Inferior parietal cortex (tissue), 1 donor: ENCODE data around the gene LAMB2.
A peak's percentile ranks its signal among the peaks of the same experiment; 100 is the strongest.

Source experiments
- DNase-seq: peaks from one replicate; pipeline ENCODE4 v3.0.0-alpha.2; 2016; ENCODE audit errors: extremely low spot score

Gene LAMB2

DNA sequence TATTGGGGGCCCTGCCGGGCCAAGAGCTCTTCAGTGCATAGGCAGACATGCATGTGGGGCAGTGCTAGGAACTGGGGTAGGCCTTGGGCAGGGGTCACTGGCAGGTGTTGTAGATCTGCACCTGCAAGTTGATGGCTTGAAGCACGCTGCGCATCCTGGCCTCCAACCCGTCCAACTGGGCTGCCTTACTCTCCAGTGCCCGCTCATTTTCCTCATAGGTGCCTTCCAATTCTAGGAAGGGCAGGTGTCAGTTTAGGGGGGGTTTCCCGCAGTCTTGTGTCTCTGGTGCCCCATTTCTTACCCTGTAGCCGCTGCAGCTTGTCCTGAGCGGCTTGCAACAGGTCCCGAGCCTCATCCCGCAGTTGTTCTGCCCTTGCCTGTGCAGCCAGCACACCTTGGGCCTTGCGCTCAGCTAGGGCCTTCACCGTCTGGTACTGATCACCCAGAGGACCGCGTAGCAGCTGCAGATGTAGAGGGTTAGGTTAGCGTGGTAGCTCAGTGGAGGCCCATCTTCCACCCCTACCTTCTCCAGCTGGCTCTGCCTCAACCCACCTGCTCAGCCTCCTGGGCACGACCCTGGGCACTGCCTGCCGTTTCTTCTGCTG lies 11.6 kb downstream of the LAMB2 start:
- no peak for DNase-seq

GRCh38 chr3:49120438-49121131 lies 12.3 kb downstream of the LAMB2 start, which contains the start of gene USP19:
Gene USP19 (minus strand): TSS chr3:49120823. CDS start chr3:49119145, 1,678 bp downstream.
- DNase-seq: peak; percentile 95

- no peak for DNase-seq
These were observed 12.8 kb downstream of the LAMB2 start for GRCh38 chr3:49120096-49120437.

DNA sequence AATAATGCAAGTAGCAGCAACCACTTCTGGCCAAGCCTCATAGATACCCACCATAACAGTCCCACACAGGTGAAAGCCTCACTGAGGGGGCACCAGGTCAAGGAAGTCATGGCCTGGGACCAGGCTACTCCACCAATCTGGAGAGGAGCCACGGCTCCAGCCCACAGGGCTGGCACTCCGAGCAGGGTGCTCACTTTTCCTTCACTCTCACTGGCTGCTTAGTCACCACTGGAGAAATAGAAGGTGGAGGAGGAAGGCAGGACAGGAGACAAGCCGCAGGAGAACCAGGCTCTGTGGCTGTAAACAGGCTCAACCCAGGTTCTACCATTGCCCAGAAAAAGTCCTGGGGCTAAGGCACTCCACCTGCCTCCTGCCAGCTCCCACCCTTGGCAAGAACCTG lies 13.4 kb downstream of the LAMB2 start:
- DNase-seq: no peak

DNA sequence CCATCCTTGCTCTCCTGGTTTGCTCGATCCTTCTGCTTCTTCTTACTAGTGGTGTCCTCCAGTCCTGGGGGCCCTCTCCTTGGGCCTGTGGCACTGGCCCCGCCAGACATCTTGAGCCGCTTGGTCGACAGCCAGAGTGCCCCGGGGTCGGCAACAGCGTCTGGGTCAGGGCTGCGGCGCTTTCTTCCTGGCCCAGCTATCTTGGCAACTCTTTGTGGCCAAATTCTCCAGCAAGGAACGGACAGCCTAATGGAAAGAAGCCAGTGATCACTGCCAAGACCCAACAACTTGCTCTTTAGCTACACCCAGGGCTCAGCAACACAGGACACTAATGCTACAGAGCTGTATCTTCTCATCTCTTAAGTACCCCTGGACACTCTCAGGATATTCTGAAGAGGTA lies 13.8 kb downstream of the LAMB2 start:
- DNase-seq: no peak

DNA sequence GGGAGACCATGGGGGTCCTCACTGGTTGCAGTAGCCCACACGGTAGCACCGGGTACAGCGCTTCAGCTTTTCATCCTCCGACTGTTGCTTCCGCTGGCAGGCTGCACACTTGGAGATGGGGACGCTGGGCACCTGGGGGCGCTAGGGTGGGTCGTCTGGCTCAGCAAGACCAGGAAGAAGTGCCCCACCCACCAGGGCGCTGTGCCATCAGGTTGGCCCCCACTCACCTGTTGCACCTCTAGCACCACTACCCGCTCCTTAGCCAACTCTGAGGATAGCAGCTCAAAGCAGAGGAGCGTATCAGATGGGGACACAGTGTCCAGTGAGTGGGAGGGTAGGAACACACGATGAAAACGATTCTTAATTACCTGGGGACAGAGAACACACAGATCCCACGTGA lies 20.6 kb downstream of the LAMB2 start:
- no peak for DNase-seq

DNA sequence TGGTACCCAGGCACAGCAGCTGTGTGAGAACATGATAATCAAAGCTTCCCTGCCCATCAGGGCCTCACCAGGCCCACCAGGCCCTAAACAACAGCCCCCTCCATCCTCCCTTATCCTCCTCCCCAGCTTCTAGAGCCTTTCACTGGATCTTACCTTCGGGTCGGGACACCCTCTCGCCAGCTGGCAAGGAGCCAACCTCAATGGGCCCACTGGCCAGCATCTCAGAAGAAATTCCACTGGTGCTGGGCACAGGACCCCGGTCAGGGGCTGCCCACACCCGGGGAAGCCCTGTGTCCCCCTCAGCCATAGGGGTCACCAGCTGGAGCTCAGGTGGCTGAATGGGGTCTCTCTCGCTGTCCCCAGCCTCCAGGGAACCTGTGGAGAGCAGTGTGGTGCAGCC lies 21.5 kb downstream of the LAMB2 start:
- no peak for DNase-seq

- DNase-seq: no peak
These were observed 22.1 kb downstream of the LAMB2 start for GRCh38 chr3:49110780-49111179.

GRCh38 chr3:49108346-49108745 lies 24.5 kb downstream of the LAMB2 start:
- DNase-seq: no peak

- peak; percentile 87 for DNase-seq
These were observed 28.2 kb downstream of the LAMB2 start, which contains the start of gene QARS1 for GRCh38 chr3:49104427-49105291. Gene QARS1 (minus strand): TSS chr3:49104757. CDS start chr3:49104733, 24 bp downstream.

- no peak for DNase-seq
These were observed 28.8 kb downstream of the LAMB2 start for GRCh38 chr3:49104052-49104426.

DNA sequence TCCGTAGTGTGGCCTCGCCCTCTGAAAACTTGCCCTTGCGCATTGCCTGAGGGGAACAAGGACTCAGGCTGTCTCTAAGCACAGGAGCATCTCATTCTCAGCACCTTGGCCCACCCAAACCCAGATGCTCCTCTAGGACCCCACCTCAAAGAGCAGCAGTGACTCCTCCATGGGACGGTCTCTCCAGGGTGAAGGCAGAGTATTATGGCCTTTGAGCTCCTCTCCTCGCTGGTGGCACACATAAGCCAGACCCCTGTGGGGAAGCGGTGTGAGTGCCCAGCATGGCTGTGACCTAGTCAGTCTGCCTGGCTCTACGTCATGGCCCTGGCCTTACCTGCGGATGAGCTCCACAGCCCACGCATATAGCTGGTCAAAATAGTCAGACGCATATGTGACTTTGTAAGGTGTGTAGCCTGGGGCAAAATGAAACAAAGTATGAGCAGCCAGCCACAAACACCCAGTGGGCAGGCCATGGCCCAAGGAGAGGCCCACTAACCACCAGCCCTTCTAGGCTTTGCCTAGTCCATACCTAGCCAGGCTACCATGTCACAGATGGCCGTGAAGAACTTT lies 32.7 kb downstream of the LAMB2 start:
- DNase-seq: no peak

GRCh38 chr3:49098910-49099630 lies 33.8 kb downstream of the LAMB2 start:
- no peak for DNase-seq

DNA sequence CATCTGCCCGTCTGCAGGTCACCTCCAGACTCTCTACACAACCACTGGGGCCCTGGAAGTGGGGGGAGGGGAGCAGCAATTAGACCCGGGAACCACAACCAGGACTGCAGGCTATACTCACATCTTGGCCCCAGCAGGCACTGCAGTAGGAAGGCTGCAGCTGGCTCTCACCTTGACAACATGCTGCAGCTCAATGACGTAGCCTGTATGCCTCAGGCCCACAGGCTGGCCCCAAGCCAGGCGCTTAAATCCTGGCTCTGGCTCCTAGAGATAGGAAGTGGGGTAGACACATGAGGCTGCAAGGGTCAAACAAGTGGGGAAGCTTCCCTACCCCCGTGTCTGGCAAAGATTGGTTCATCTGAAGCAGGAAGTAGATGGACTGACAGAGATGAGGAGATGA lies 34.4 kb downstream of the LAMB2 start:
- peak; percentile 26 for DNase-seq

- DNase-seq: peak; percentile 98
These were observed 38.7 kb downstream of the LAMB2 start, which contains the start of gene QRICH1 for GRCh38 chr3:49093853-49094767. Gene QRICH1 (minus strand): TSS chr3:49094071. CDS start chr3:49077017, 17,054 bp downstream.

GRCh38 chr3:49092938-49093852 lies 39.7 kb downstream of the LAMB2 start:
- peak; percentile 74 for DNase-seq

DNA sequence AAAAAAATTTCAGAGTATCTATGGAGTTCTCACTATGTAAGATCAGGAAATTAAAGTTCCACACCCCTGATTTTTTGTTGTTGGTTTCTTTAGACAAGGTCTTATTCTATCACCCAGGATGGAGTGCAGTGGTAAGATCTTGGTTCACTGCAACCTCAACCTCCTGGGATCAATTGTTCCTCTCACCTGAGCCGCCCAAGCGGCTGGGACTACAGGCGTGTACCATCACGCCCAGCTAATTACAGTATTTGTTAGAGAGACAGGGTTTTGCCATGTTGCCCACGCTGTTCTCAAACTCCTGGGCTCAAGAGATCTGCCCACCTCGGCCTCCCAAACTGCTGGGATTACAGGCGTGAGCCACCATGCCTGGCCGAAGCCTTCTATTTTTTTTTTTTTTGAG lies 51.4 kb downstream of the LAMB2 start:
- DNase-seq: no peak

DNA sequence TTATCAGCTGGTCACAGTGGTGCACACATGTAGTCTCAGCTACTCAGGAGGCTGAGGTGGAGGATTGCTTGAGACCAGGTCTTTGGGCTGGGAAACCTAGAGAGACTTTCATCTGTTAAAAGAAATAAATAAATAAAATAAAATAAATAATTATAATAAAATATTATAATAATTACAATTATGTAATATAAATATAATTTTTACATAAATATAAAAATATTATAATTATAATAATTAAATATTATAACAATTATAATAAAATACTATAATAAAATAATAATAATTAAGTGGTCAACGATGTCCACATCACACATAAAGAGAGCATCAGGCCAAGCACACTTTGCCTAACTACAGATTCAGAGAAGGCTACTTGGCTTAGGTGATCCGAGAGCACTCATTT lies 53.6 kb downstream of the LAMB2 start:
- DNase-seq: no peak

DNA sequence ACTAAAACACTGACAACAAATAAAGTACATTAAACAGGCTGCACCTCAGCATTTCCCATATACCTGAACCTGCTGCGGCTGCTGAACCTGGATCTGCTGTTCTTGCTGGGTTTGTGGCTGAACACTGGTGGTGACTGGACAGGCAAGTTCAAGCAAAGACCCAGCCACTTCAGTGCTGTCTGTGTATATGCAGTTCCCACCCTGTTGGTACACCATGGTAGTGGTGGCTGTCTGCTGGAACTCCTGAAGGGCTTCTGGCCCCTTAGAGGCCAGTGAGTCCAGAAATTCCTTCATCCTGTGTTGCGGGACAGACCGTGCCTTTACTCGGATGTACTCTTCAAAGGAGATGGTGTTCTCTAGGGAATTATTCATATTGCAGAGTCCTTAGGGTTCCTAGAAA lies 56.2 kb downstream of the LAMB2 start:
- DNase-seq: no peak
